GM12878 (cell line): ENCODE data around the gene CAB39.

ENCODE experiments used
- CEBPB ChIP-seq, 2 experiments: fragments of 150-350 bp in 1 of 2; IDR thresholded peaks; 2 replicates each; pipeline ENCODE4 v1.6.1; 2012 to 2014; ENCODE audit warnings: low read depth in 2 of 2, low read length in 2 of 2, borderline replicate concordance in 1 of 2, inconsistent platforms in 1 of 2
- CTCF ChIP-seq, 3 experiments: IDR thresholded peaks in 2 of 3; conservative IDR thresholded peaks in 1 of 3; 2 replicates each; pipeline ENCODE4 v1.5.1; 2011; ENCODE audit warnings: low read depth in 3 of 3, low read length in 3 of 3, mild to moderate bottlenecking in 3 of 3, control low read depth in 2 of 3, moderate library complexity in 2 of 3, inconsistent platforms in 1 of 3, mixed read lengths in 1 of 3; ENCODE audit not compliant: control insufficient read depth in 2 of 3, insufficient read depth in 1 of 3; ENCODE audit errors: extremely low read depth in 1 of 3
- HDAC6 ChIP-seq: fragments of 200-600 bp; sonication (generic); IDR thresholded peaks from one replicate; pipeline ENCODE4 v1.8.0; 2017; ENCODE audit warnings: antibody characterized with exemption; ENCODE audit not compliant: unreplicated experiment
- MAX ChIP-seq: IDR thresholded peaks from 2 replicates; pipeline ENCODE4 v1.6.1; 2012; ENCODE audit warnings: low read depth, low read length, improper control_type of control experiment
- POLR2A ChIP-seq: IDR thresholded peaks from 2 replicates; pipeline ENCODE4 v1.6.1; 2011; ENCODE audit warnings: low read depth, mild to moderate bottlenecking, low read length
- RB1 ChIP-seq: fragments of 450-650 bp; formaldehyde crosslinking; IDR thresholded peaks from 2 replicates; pipeline ENCODE4 v1.6.1; 2017; ENCODE audit warnings: mild to moderate bottlenecking, borderline replicate concordance
- REST ChIP-seq: IDR thresholded peaks from 2 replicates; pipeline ENCODE4 v1.6.1; 2012; ENCODE audit warnings: mild to moderate bottlenecking, low read depth, low read length
- SIN3A ChIP-seq: IDR thresholded peaks from 2 replicates; pipeline ENCODE4 v1.6.1; 2012; ENCODE audit warnings: low read depth, low read length, improper control_type of control experiment

GRCh38 chr2:230767862-230768388 lies 55.3 kb downstream of the CAB39 start:
- no peak for TF ChIP-seq REST
- no peak for TF ChIP-seq POLR2A
- no peak for TF ChIP-seq SIN3A
- TF ChIP-seq CEBPB (IDR thresholded peaks at IDR 0.05; ENCODE audit: borderline replicate concordance in 1 of 2, low read depth in 2 of 2, low read length in 2 of 2), result no peak
- TF ChIP-seq HDAC6, result no peak
- TF ChIP-seq RB1, result no peak
- no peak for TF ChIP-seq CTCF (IDR thresholded peaks at IDR 0.05 in 2 of 3, conservative IDR thresholded peaks at IDR 0.05 in 1 of 3; ENCODE audit: control insufficient read depth in 2 of 3, extremely low read depth in 1 of 3, insufficient read depth in 1 of 3, low read depth in 3 of 3, low read length in 3 of 3)
- no peak for TF ChIP-seq MAX
